Right renal cortex interstitium (tissue), 3 donors: ENCODE measurements around the gene EIF4E1B. TPM values are rescaled to one million over a fixed set of nuclear protein-coding genes. Genes with fewer than 3 reads are reported as not detected.

Experiments used
- DNase-seq, 3 donors: peaks; one replicate each; pipeline ENCODE4 v3.0.0-alpha.2; 2013; ENCODE audit warnings: low read depth in 3 of 3, low spot score in 2 of 3
- polyA plus RNA-seq, 3 donors: library from polyadenylated mRNA; unstranded; fragments of 120-200 nt; gene quantifications; one replicate each; pipeline ENCODE4 v1.2.1, GENCODE V29; 2013; ENCODE audit not compliant: insufficient read length in 3 of 3

The EIF4E1B gene
- polyA plus RNA-seq, 3 donors = not detected

DNA sequence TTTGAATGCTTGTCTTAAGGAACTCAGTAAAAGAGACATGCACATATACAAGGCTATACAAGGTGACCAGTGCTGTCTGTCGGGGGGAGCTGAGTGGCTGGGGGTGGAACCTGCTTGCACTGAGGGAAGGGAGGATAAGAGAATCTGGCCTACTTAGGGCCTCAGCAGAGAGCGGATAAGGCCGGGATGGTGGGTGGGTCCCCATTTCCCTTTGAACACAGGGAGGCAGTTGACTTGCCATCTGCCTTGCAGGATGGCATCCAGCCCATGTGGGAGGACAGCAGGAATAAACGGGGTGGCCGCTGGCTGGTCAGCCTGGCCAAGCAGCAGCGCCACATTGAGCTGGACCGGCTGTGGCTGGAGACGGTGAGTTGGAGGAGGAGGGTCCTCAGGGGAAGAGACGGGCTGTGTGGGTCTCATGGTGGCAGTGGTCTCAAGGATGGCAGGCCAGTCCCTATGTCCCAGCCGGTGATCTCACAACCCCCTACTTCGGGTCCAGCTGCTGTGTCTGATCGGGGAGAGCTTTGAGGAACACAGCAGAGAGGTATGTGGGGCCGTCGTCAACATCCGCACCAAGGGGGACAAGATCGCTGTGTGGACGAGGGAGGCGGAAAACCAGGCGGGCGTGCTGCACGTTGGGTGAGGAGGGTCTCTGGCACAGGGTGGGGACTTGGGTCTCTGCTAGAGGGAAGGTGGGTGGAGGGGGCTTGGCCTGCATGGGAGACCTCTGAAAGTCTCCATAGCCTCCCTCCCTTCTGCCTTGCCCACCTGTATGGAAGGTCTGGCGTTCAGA, 14.6 kb downstream of the EIF4E1B start:
- no peak for DNase-seq

DNA sequence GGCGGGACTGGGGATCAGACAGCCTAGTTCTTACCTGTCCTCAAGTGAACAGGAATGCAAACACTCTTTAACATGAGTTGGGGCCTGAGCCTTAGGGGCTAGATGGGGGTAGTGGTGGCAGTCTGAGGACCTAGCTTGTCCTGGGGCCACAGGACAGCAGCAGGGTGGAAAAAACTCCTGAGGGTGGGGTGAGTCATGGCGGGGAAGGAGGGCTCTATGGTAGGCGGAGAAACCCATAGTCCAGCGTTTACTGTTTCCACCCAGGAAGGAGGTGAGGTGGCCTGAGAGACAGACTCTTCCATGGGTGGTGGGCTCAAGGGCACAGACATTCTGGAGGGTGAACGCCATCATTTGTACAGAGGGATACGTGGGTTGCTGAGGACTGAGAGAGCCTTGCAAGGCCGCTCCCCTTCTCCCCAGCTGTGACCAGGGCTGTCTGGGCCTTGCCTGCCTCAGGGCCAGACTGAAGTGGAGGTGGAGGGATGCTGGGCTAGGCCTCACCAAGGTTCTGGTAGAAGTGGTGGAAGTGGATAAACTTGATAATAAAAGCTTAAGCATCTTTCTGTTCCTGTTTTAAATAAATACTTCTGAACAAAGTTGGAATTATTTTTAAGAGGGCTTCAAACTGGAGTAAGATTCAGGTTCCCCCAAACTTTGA, 15.7 kb downstream of the EIF4E1B start:
- DNase-seq = no peak

DNA sequence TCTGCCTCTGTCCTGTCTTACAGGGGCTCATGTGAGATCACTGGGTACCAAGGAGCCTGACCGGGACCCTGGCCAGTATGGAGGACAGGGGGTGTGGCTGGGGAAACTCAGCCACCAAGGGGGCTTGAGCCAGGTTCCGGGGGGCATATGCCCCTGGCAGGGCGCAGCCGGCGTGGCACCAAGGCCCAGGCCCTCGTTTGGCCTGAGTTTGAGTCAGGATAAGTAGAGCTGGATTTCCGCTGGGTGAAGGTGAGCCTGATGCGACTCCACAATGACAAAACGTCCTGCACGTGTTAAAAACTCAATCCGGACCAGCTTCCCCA, 16.2 kb downstream of the EIF4E1B start:
- DNase-seq = no peak

DNA sequence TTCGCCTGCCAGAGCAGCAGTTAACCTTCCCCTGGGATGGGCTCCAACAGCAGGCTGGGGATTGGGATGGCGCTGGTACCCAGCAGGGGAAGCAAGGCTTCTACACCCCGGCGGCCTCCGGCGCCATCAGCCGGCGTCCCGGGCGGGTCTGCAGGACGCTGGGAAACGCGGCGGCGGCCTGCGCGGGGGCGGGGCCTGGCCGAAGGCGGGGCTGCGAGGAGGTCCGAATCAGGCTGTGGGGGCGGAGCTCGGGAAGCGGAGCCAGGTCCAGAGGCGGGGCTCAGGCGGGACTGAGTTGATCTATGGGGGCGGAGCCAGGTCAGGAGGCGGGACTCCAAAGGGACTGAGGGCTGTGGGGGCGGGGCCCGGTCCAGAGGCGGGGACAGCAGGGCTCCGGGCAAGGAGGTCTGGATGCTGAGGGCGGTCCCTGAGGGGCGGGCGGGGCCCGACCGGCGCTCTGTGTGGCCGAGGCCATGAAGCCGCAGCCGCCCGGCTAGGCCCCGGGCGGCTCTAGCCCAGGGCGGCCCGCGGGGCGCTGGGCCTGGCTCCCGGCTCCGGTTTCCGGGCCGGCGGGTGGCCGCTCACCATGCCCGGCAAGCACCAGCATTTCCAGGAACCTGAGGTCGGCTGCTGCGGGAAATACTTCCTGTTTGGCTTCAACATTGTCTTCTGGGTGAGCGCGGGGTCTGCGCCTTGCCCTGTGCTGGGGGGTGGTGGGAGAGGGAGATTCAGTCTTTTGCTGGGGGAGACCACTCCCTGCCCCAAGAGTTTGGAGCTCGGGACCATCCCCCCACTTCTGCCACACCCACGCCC, 16.8 kb downstream of the EIF4E1B start, which contains the start of gene TSPAN17:
TSPAN17 (plus strand) TSS at position 455 of the 813 bp plus-strand sequence; CDS start at position 587, 132 bp downstream.
- peak; percentile 97 to 99 (median 98) for DNase-seq

DNA sequence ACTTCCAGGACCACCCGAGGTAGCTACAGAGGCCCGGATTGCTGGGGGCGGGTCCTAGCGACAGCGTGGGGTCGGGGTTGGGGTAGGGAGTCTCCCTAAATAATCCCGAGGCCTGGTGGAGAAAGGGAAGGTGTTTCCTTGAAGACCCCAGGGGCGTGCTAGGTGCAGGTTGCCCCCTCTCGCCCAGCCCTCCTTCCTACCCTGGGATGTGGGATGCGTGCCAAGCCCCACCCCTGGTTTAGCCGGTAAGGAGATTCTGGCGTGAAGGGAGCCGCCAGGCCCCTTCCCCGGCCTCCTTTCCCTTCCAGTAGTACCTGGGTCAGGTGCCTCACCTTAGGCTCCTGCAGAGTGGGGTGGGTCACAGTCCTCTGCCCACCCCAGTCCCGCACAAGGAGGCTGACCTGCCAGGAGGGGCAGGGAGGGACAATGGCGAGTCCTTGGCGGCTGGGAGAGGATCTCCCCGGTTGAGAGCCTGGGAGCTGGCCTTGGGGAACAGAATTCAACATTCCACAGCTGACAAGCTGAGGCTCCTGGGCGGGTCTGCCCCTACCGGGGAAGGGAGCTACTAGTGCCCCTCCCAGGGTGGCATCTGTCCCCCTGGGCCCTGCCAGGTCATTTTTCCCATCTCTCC, 17.5 kb downstream of the EIF4E1B start:
- DNase-seq = peak in 1 of 3 donors; percentile 38

DNA sequence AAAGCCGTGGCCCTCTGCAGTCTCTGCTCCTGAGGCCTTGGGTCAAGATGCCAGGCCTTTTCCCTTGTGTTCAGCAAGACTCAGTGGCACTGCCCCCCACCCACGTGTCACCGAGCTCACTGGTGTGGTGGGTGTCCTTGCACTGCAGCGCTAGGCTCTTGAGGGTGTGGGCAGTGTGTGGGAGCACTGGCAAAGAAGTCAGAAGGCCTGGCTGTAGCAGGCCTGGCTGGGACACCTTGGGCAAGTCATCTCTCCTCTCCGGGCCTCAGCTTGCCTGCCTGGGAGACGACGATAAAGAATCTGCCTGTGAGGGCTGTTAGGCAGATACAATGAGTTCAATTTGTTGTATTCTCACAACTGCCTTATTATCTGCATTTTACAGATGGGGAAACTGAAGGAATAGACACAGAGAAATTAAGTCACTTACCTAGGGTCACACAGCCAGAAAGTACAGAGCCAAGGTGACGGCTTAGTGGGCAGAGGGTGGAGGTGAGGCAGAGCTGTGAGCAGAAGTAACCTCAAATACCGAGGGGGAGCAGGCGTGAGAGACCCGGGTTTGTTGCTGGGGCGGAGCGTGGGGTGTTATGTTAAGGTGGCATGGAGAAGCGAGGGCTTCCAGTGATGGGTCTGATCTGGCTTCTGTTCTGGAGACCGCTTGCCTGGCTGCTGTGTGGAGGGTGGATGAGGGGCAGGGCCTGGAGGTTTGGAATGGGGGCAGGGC, 18.2 kb downstream of the EIF4E1B start:
- DNase-seq = no peak

DNA sequence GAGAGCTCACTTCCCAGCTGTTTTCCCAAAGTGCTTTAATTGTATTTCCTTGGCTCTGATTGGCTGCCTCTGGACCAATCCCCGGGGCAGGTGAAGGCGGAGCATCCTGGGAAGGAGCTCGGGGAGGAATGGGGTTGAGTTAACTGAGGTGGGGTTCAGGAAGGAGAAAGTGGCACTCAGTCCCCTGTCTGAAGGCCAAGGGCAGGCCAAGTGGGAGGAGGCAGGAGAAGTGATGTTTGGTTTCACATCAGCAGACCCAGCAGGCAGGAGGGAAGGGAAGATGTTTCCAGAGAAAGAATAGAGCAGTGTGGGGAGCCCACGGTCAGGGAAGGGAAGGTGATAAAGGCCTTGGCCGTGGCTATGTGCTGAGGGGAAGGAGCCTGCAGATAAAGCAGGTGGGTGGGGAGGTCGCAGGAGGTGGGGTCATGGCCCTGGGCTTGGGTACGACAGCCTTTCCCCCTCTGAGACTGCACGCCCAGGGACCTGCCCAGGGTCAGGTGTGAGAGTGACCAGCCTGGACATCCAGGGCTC, 19.9 kb downstream of the EIF4E1B start:
- no peak for DNase-seq

DNA sequence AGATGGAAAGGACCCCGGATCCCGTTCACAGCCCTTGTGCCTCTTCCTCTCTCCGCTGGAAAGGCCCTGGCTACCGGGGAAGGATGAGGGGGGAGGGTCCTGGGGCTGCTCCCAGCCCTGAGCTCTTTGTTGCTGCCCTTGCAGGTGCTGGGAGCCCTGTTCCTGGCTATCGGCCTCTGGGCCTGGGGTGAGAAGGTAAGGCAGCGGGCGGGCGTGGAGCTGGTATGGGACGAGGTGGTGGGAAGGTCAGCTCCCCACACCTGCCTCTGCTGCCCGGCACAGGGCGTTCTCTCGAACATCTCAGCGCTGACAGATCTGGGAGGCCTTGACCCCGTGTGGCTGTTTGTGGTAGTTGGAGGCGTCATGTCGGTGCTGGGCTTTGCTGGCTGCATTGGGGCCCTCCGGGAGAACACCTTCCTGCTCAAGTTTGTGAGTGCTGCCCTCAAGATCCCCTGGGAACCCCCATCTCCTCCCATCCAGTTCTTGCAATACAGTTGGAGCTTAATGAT, 21.1 kb downstream of the EIF4E1B start:
- no peak for DNase-seq

DNA sequence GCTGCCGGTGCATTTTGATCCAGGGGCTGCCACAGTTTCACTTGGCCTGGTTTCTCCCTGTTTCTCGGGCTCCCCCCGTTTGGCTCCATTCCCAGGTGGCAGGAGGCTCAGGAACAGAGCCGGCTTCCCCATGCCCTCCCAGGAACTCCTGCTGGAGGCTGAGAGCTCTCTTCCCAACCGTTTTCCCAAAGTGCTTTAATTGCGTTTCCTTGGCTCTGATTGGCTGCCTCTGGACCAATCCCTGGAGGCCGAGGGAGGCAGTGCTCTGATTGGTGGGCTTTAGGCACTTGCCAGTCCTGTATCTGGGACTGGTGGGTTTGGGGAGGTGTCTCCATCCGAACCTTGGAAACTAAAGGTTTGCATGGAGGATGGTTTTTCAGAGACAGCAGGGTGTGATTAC, 21.7 kb downstream of the EIF4E1B start:
- DNase-seq = no peak

DNA sequence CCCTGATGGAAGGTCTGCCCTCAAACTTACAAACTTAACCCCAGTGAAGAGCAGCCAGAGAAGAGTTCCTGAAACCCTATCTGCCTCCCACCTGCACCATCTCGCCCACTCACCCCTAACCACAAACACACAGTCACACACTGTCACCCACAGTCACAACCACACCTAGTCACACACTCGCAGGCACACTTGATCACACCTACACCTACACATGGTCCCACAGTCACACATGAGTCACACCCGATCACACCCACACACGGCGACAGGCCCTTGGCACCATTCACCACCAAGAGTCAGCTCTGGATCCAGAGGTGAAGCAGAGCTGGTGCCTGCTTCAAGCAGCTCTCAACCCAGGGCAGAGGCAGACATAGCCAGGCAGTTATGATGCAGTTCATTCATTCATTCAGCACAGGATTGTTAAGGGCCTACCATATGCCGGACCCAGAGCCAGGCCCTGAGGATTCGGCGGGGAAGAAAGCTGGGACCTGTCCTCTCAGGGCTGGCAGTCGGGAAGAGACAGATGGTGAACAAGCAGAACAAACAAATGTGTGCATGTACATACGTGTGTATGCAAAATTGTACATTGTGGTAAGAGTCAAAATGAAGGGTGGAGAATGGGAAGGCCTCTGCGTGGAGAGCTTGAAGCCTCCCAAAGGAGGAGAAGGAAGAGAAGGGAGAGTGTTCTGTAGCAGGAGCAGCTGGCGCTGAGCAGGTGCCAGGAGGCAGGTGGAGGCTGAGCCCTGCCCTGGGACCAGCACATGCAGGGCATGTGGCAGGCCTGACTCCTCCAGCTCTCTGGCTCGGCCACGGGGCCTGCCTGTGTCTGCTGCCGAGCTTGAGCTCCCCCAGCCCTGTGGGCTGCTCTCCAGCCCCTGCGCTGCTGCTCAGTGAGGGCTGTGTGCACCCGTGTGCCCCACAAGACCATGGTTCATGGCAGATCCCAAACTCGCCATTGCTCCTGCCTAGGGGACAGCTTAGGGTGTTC, 23.2 kb downstream of the EIF4E1B start:
- no peak for DNase-seq

DNA sequence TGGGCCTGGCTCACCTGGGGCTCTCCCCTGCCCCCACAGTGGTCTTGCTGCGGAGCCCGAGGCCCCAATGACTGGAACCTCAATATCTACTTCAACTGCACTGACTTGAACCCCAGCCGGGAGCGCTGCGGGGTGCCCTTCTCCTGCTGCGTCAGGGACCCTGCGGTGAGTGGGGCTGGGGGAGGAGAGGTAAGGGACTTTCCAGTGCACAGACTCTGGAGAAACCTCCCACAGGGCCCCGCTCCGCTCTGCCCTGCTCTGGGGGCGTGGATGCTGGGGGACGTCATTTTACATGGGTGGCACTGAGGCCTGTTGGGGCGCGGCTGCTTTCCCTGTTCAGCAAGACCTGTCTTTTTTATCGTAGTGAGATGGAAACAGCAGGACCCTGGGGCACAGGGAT, 24.4 kb downstream of the EIF4E1B start:
- no peak for DNase-seq

DNA sequence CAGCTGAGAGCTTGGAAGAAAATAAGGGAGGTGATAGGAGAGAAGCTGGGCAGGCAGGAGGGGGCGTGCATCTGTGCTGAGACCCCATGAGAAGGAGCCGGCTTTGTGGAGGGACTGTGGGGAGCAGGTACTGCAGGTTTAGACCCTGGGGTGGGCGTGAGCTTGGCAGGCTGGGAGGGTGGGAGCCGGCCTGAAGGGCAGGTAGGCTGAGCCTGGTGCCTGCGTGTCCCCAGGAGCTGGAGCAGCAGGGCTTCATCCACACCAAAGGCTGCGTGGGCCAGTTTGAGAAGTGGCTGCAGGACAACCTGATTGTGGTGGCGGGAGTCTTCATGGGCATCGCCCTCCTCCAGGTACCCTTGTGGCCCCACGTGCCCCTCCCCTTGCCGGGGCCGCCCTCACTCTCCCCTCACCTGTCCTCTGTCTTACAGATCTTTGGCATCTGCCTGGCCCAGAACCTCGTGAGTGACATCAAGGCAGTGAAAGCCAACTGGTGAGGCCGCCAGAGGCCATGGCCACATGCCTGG, 26.1 kb downstream of the EIF4E1B start:
- DNase-seq = no peak

DNA sequence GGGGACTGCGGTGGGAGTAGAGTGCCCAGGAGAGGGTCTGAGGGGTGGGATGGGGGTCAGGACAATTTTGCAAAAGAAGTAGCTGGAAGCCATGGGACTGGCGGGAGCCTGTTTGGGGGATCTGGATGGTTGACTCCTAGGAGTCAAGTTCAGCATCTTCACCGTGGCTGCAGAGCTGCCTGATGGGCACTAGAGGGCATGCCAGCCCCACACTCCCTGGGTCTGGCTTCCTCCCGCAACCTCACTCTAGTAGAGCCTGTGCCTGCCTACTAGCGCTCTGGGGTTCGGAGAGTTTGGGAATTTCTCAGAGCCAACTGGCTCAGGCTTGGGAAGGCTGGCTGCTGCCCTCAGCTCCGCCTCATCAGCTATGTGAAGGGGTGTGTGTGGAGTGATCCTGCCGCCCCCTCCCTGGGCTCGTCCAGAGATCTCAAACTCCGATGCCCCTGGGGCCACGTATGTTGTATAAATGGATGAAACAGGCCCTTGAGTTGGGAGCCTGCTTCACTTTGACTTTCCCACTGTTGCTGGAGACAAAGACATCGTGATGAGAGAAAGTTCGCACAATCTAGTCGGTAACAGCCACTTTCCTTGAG, 27.6 kb downstream of the EIF4E1B start:
- DNase-seq = peak in 2 of 3 donors; percentile 14 to 34

DNA sequence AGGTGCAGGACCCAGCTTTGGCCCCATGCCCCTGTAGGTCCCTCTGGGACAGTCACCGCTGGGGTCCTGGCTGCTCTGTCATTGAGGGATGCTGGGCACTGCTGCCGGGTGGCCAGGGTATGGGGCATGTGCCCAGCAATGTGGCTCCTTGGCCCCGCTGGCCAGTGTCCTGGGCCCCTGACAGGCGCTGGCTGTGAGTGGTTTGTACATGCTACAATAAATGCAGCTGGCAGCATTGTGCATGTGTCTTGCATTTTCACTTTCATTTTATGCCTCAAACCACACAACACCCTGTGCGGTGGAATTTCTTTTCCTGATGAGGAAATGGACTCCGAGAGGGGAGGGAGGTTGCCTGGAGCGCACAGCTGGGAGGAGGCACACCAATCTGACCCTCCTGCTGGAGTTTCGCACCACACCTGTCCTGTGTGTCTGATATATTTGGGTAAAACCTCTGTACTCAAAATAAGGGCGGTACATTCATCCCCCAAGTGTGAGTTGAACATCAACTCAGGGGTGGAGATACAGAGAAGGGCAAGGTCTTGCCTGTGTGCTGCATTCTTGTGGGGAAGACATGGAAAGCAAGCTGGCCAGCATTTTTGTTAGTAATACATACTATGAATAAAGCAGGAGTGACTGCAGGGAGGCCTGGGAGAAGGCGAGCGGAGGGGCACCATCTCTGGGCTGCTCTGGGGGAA, 28.5 kb downstream of the EIF4E1B start:
- DNase-seq = no peak

DNA sequence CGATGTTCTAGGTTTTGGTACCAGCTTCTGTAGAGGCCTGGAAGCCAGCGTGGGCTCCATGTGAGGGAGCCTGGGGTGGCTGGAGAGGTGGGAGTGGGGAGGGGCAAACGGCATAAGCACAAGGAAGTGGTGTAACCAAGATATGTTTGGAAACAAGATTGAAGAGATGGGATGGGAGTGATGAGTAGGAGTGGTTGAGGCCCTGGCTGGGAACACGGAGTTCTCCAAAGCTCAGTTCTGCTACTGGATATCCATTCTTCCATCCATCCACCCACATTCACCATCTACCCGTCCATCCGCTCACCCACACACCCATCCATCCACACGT, 29.0 kb downstream of the EIF4E1B start:
- no peak for DNase-seq

DNA sequence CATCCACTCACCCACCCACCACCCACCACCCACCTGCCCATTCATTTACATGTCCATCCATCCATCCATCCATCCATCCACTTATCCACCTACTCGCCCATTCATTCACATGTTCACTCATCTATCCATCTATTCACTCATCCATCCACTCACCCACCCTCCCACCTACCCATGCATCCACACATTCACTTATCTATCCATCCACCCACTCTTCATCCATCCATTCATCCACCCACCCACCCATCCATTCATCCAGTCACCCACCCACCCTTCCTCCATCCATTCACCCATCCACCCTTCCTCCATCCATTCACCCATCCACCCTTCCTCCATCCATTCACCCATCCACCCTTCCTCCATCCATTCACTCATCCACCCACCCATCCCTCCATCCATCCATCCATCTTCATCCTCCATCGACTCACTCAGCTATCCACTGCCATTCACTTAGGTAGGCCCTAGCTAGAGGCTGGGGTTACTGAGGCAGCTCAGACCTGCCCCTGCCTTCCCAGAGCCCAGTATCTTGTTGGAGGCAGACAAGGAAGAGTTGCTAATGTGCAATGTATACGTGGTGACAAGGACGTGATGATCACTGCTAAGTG, 29.5 kb downstream of the EIF4E1B start:
- DNase-seq = no peak

DNA sequence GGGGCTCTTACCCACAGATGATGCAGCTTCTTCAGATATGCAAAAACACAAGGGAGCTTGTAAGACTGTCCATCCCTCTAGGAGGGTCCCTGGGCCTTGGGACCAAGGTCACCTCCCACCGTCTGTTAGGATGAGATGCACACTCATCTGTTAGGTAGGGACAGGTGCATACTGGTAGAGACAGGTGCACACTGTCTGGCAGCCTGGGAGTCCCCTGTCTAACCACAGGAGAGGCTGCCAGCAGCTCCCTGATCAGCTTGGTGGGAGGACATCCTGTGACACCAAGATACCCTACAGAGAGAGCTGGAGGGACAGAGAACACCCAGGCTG, 30.0 kb downstream of the EIF4E1B start:
- no peak for DNase-seq
